Glomerular visceral epithelial cell (primary cell): Measurements from ENCODE around the gene MVB12A.

Experiments
- DNase-seq: peaks from one replicate; pipeline ENCODE4 v3.0.0-alpha.2; 2016; ENCODE audit errors: extremely low spot score

The MVB12A gene

GRCh38 chr19:17419621-17420474 is at the start of gene MVB12A:
MVB12A (plus strand) TSS chr19:17420047; CDS start chr19:17420136, 89 bp downstream.
- peak; percentile 99 for DNase-seq

GRCh38 chr19:17376935-17377600 is 42.8 kb upstream of the MVB12A start, which contains the start of gene PLVAP:
PLVAP (minus strand) TSS chr19:17377342; CDS start chr19:17377288, 54 bp downstream.
- no peak for DNase-seq

- no peak for DNase-seq
These were observed 41.6 kb upstream of the MVB12A start for GRCh38 chr19:17378271-17378670.

GRCh38 chr19:17379221-17379631 is 40.6 kb upstream of the MVB12A start:
- DNase-seq, result no peak

- no peak for DNase-seq
These were observed 39.3 kb upstream of the MVB12A start for GRCh38 chr19:17380426-17381138.

GRCh38 chr19:17385878-17386611 is 33.8 kb upstream of the MVB12A start:
- peak; percentile 58 for DNase-seq

GRCh38 chr19:17389288-17389687 is 30.6 kb upstream of the MVB12A start:
- DNase-seq, result no peak

GRCh38 chr19:17389957-17390664 is 29.7 kb upstream of the MVB12A start:
- DNase-seq, result no peak

GRCh38 chr19:17390665-17391370 is 29.0 kb upstream of the MVB12A start:
- peak; percentile 89 for DNase-seq

GRCh38 chr19:17391371-17392151 is 28.3 kb upstream of the MVB12A start:
- no peak for DNase-seq

GRCh38 chr19:17393002-17393401 is 26.8 kb upstream of the MVB12A start:
- DNase-seq, result peak; percentile 30

- DNase-seq, result no peak
These were observed 25.9 kb upstream of the MVB12A start, which contains the start of gene CCDC194 for GRCh38 chr19:17393914-17394313. CCDC194 (minus strand) TSS chr19:17394196; CDS start chr19:17394158, 38 bp downstream.

- peak; percentile 68 for DNase-seq
These were observed 24.9 kb upstream of the MVB12A start for GRCh38 chr19:17394891-17395415.

- no peak for DNase-seq
These were observed 20.8 kb upstream of the MVB12A start for GRCh38 chr19:17398902-17399527.

GRCh38 chr19:17401628-17402027 is 18.2 kb upstream of the MVB12A start:
- no peak for DNase-seq

- no peak for DNase-seq
These were observed 16.6 kb upstream of the MVB12A start for GRCh38 chr19:17402982-17403855.

- DNase-seq, result no peak
These were observed 15.8 kb upstream of the MVB12A start for GRCh38 chr19:17404015-17404414.
